Measurements from ENCODE around the gene KRTAP10-5. TPM values are rescaled to one million over a fixed set of nuclear protein-coding genes. Genes with fewer than 3 reads are reported as not detected.
A peak's percentile ranks its signal among the peaks of the same experiment; 100 is the strongest.
"Not testable (repeated sequence)": the region's sequence is repeated elsewhere in the genome, so short reads cannot be mapped to it uniquely, and the experiment has no call there.

The KRTAP10-5 gene
- total RNA-seq, 1 donor from 2014 or later = not detected

DNA sequence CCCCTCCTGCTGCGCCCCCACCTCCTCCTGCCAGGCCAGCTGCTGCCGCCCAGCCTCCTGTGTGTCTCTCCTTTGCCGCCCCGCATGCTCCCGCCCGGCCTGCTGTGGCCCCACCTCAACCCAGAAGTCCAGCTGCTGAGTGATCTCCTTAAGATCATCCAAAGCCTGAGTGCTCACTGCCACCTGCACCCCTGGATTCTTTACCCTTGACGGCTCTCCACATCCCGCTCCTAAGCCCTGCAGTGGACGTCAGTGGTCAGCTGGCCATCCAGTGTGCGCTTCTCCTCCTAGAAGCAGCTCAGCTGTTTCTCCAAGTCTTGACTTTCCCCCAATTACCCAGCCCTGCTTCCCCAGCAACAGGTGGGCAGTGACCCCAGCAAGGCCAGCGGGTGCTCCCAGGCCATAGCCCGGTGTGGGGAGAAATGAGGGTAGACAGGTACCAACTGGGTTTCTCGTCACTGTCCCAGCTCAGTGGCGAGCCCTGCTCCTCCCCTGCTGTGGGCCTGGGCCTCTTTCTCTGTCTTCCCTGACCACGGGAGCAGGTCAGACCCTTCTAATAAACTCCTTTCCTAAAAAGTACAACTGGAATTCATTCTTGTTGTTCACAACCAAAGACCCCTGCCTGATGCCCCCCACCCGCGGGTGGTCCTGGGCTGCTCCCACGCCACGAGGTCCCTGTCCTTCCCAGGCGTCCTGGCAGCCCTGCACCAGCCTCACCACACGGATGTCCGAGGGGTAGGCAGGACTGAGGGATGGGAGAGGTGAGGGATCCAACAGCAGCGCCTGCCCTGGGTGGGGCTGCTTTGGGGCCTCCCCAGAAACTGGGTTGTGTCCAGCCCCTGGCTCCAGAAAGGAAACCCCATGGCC is 21.4 kb upstream of the KRTAP10-5 start:
- TF ChIP-seq, protein P1, sequence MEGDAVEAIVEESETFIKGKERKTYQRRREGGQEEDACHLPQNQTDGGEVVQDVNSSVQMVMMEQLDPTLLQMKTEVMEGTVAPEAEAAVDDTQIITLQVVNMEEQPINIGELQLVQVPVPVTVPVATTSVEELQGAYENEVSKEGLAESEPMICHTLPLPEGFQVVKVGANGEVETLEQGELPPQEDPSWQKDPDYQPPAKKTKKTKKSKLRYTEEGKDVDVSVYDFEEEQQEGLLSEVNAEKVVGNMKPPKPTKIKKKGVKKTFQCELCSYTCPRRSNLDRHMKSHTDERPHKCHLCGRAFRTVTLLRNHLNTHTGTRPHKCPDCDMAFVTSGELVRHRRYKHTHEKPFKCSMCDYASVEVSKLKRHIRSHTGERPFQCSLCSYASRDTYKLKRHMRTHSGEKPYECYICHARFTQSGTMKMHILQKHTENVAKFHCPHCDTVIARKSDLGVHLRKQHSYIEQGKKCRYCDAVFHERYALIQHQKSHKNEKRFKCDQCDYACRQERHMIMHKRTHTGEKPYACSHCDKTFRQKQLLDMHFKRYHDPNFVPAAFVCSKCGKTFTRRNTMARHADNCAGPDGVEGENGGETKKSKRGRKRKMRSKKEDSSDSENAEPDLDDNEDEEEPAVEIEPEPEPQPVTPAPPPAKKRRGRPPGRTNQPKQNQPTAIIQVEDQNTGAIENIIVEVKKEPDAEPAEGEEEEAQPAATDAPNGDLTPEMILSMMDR (conservative IDR thresholded peaks at IDR 0.05) = no peak
- no peak overlapping the region for H3K4me3 Mint-ChIP-seq
- H3K4me1 Mint-ChIP-seq = peaks cover 12% of the 10 kb centered on the region
- H3K27me3 Mint-ChIP-seq (ENCODE audit: low read depth) = peaks cover 23% of the 10 kb centered on the region
- no peaks in the 10 kb centered on the region for H3K36me3 Mint-ChIP-seq (ENCODE audit: low read depth)
- peaks cover 12% of the 10 kb centered on the region for H3K9me3 Mint-ChIP-seq
- no peak overlapping the region for H3K27ac Mint-ChIP-seq (ENCODE audit: unreplicated experiment)
- DNase-seq (ENCODE audit: low read depth, low spot score) = no peak

DNA sequence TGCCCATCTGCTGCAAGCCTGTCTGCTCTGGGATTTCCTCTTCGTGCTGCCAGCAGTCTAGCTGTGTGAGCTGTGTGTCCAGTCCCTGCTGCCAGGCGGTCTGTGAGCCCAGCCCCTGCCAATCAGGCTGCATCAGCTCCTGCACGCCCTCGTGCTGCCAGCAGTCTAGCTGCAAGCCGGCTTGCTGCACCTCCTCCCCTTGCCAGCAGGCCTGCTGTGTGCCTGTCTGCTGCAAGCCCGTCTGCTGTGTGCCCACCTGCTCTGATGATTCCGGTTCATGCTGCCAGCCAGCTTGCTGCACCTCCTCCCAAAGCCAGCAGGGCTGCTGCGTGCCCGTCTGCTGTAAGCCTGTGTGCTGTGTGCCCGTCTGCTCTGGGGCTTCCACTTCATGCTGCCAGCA is 20.7 kb upstream of the KRTAP10-5 start:
- H3K4me1 Mint-ChIP-seq = peaks cover 12% of the 10 kb centered on the region
- DNase-seq (ENCODE audit: low read depth, low spot score); H3K9me3 Mint-ChIP-seq; H3K4me3 Mint-ChIP-seq; H3K27ac Mint-ChIP-seq (ENCODE audit: unreplicated experiment); H3K36me3 Mint-ChIP-seq (ENCODE audit: low read depth): not testable (repeated sequence)
- peaks cover 18% of the 10 kb centered on the region for H3K27me3 Mint-ChIP-seq (ENCODE audit: low read depth)

DNA sequence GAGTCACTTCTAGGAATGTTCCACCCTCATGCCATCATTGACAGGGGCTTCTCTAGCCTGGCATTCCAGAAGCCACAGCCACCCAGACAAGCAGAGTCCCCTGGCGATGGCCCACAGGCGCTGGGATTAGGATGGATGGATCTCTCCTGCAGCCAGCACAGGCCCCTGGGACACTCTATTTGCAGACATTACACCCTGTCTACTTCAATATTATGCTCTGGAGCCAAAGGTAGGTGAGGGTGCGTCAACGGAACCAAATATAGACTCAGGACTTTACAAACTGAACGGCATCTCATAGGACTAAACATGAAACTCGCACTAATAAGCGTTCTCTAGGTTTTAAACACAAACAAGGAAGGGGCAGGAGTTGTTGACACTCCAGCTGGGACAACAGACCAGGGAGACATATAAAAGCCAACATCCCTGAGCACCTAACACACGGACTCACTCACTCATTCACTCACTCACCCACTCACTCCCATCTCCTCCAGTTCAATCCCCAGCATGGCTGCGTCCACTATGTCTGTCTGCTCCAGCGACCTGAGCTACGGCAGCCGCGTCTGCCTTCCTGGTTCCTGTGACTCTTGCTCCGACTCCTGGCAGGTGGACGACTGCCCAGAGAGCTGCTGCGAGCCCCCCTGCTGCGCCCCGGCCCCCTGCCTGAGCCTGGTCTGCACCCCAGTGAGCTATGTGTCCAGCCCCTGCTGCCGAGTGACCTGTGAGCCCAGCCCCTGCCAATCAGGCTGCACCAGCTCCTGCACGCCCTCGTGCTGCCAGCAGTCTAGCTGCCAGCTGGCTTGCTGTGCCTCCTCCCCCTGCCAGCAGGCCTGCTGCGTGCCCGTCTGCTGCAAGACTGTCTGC is 19.9 kb upstream of the KRTAP10-5 start, which contains the start of gene KRTAP10-7:
TSS of gene KRTAP10-7 (plus strand) at position 480 of the 861 bp plus-strand sequence. CDS start at position 505, 25 bp downstream.
- not testable (repeated sequence) for DNase-seq (ENCODE audit: low read depth, low spot score); H3K36me3 Mint-ChIP-seq (ENCODE audit: low read depth); H3K9me3 Mint-ChIP-seq; H3K4me3 Mint-ChIP-seq
- Mint-ChIP-seq H3K27ac (ENCODE audit: unreplicated experiment) (peak within 1 kb of the TSS; percentile 30), H3K4me1 (peaks cover 12% of the 10 kb centered on the region), H3K27me3 (ENCODE audit: low read depth) (peaks cover 13% of the 10 kb centered on the region)

DNA sequence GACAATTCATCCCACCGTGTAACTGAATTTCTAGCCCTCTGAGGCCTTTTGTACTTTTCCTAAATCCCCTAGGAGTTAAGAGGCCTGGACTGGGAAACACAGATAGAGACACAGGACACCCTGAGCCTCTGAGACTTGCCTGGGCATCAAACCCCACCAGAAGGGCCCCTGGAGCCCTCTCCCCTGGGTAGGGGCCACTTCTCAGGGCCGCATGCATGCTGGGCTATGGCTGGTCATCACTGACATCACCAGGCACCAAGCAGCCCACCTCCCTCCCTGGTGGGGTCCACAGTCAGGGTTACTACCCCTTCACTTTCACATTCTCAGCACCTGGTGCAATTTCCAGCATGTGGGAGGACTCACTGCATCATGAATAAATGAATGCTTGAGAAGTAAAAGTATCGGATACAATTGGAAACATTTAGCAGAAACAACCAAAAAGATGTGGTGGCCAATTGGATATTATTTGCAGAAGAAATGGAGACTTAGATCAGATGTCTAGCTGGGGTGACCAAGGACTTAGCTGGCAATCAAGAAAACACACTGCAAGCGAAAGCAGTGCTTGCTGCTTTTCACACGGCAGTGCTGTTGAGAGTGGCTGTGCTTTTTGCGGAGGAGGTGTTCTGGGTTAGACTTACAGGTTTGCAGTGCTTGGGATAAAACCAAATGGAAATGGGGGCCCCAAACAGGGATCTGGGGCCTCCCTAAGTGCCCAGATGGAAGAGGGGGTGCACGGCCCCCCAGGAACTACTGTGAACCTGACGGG is 19.0 kb upstream of the KRTAP10-5 start:
- peak overlapping the region; percentile 30 for H3K27ac Mint-ChIP-seq (ENCODE audit: unreplicated experiment)
- no peaks in the 10 kb centered on the region for H3K36me3 Mint-ChIP-seq (ENCODE audit: low read depth)
- TF ChIP-seq, protein P1 (conservative IDR thresholded peaks at IDR 0.05) = no peak
- H3K9me3 Mint-ChIP-seq = peaks cover under 1% of the 10 kb centered on the region
- no peak overlapping the region for H3K4me3 Mint-ChIP-seq
- peaks cover 5% of the 10 kb centered on the region for H3K27me3 Mint-ChIP-seq (ENCODE audit: low read depth)
- peaks cover 13% of the 10 kb centered on the region for H3K4me1 Mint-ChIP-seq
- DNase-seq (ENCODE audit: low read depth, low spot score) = no peak

DNA sequence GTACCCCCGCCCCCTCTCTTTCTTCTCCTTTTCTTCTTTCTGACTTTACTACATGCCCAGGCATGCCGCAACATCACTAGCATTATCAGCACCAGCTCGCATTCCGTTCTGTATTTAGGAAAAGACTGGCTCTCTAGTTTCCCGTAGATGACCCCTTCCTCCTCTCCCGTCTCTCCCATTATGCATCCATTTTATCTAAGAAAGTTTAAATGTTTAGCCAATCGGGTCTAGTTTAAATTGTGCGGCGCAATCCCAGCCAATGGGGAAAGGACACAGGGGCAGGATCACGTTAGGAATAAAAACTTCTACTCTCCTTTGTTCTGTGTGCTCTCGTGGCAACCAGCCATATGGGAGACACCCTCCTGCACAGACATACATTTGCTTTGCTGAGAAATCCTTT is 17.7 kb upstream of the KRTAP10-5 start:
- DNase-seq (ENCODE audit: low read depth, low spot score) = no peak
- no peaks in the 10 kb centered on the region for H3K9me3 Mint-ChIP-seq
- no peaks in the 10 kb centered on the region for H3K36me3 Mint-ChIP-seq (ENCODE audit: low read depth)
- TF ChIP-seq, protein P1 (conservative IDR thresholded peaks at IDR 0.05) = no peak
- no peaks in the 10 kb centered on the region for H3K27me3 Mint-ChIP-seq (ENCODE audit: low read depth)
- peak overlapping the region; percentile 60 for H3K4me3 Mint-ChIP-seq
- peak overlapping the region; percentile 69 for H3K27ac Mint-ChIP-seq (ENCODE audit: unreplicated experiment)
- peaks cover 26% of the 10 kb centered on the region for H3K4me1 Mint-ChIP-seq

Data from neural crest cell (in vitro differentiated cells).